ENCODE results near the gene STK25.
"Not testable (repeated sequence)": the region's sequence is repeated elsewhere in the genome, so short reads cannot be mapped to it uniquely, and the experiment has no call there.

The STK25 gene

GRCh38 chr2:241461693-241462677, 46.4 kb downstream of the STK25 start:
- DNase-seq: no peak

- DNase-seq: no peak
Measured at GRCh38 chr2:241460631-241461030, 47.8 kb downstream of the STK25 start.

GRCh38 chr2:241459520-241459919, 48.9 kb downstream of the STK25 start:
- no peak for DNase-seq

- DNase-seq: no peak
Measured at GRCh38 chr2:241458687-241459086, 49.7 kb downstream of the STK25 start.

GRCh38 chr2:241456546-241456945, 51.8 kb downstream of the STK25 start:
- DNase-seq: no peak

GRCh38 chr2:241454837-241455485, 53.4 kb downstream of the STK25 start:
- DNase-seq: no peak

GRCh38 chr2:241453919-241454318, 54.5 kb downstream of the STK25 start:
- not testable (repeated sequence) for DNase-seq

- DNase-seq: no peak
Measured at GRCh38 chr2:241451840-241452506, 56.4 kb downstream of the STK25 start.

GRCh38 chr2:241450092-241450491, 58.3 kb downstream of the STK25 start:
- DNase-seq: not testable (repeated sequence)

GRCh38 chr2:241445426-241445825, 63.0 kb downstream of the STK25 start:
- DNase-seq: no peak

- DNase-seq: no peak
Measured at GRCh38 chr2:241443486-241444223, 64.7 kb downstream of the STK25 start.

Data from 8988T (cell line).